ENCODE data around the gene ARHGAP25.

Gene ARHGAP25

DNA sequence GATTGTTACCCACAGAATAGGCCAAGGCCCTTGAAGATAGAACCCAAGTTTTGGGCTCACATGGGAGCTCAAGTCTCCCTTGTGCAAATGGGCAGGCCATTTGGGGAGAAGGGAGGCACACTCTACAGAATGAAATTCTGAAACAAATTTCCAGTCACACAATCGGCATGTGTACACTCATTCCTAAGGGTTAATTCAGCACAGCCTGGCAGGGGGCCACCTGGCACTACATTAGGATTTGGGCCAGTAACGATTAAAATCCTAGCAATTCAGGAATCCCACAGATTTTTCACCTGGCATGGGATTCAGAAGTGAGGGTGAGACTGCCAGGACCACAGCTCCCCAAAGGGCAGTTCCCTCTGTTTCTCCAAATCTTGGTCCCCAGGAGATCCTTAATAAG is 90.2 kb downstream of the ARHGAP25 start:
- TF ChIP-seq ZNF274 (IDR thresholded peaks at IDR 0.05; ENCODE audit: low read depth, low read length) = no peak
- H3K4me3 ChIP-seq (ENCODE audit: low read length) = no peak overlapping the region

DNA sequence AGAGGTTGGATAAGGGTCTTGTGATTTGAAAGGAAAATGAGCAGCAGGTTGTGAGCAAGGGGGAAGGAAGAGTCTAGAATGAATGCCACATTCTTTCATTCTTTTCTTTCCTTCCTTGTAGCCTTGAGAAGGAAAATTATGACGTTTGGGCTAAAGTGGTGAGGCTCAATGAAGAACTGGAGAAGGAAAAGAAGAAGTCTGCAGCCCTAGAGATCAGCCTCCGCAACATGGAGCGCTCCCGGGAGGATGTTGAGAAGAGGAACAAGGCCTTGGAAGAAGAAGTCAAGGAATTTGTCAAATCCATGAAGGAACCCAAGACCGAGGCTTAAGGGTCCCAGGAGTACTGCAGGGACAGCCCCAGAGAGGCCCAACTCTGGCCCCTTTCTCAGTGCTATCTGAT is 91.3 kb downstream of the ARHGAP25 start:
- no peak overlapping the region for H3K4me3 ChIP-seq (ENCODE audit: low read length)
- TF ChIP-seq ZNF274 (IDR thresholded peaks at IDR 0.05; ENCODE audit: low read depth, low read length) = no peak

GRCh38 chr2:68827666-68828065 is 93.1 kb downstream of the ARHGAP25 start:
- no peak overlapping the region for H3K4me3 ChIP-seq (ENCODE audit: low read length)
- TF ChIP-seq ZNF274 (IDR thresholded peaks at IDR 0.05; ENCODE audit: low read depth, low read length) = no peak

DNA sequence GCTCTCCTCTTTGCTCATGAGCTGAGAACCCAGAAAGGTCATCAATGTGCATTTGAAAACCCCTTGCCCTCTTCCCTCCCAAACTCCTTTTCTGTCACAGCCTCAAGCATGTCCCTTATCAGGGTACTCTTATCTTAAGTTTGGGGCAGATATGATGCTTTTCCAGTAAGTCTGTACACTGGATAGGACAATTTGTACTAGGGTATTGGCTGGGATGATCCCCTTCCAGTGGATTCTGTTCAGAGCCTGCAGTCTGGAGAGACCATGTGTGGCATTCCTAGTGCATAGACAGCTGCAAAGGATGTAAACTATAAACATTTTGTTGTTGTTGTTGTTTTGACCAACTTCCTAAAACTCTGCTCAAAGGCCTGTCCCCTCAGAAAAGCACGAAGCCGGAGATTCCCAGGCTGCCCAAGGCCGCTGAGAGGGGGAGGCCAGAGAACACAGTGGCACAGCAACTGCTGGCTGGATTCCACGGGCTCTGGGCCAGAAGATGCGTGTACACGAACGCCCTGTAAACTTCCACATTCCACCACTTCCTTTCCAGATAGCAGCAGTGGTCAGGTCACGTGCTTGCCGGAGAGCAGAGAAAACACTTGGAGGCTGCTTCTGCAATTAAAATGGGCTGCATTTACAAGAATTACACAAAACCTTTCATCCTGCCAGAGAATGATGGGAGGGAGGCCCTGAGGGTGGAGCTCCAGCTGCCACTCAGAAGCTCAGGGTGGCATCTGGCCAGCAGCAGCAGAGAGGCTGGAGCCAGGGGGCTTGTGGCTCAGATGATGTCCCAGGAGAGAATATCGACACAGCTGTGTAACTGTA is 94.5 kb downstream of the ARHGAP25 start:
- H3K4me3 ChIP-seq (ENCODE audit: low read length) = no peak overlapping the region

DNA sequence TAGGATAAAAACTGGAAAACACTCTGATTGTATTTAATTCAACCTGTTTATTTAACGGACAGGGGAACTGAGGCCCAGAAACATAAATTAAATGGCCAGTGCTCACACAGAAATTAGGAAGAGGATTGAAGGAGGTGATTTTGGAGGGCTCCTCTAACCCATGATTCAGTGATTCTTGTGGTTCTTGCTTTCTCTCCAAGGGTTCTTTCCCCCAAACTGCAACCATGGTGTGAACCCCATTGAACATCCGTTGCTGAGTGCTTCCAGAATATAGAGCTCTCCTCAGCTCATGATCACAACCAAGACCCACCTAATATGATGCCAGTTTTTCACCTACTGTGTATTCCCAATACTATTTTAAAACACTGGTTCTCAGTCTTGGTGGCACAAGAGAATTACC is 95.1 kb downstream of the ARHGAP25 start:
- no peak overlapping the region for H3K4me3 ChIP-seq (ENCODE audit: low read length)
- TF ChIP-seq ZNF274 (IDR thresholded peaks at IDR 0.05; ENCODE audit: low read depth, low read length) = no peak

More for the DNA sequence above, 94.5 kb downstream of the ARHGAP25 start:
- TF ChIP-seq ZNF274 (IDR thresholded peaks at IDR 0.05; ENCODE audit: low read depth, low read length) = no peak

DNA sequence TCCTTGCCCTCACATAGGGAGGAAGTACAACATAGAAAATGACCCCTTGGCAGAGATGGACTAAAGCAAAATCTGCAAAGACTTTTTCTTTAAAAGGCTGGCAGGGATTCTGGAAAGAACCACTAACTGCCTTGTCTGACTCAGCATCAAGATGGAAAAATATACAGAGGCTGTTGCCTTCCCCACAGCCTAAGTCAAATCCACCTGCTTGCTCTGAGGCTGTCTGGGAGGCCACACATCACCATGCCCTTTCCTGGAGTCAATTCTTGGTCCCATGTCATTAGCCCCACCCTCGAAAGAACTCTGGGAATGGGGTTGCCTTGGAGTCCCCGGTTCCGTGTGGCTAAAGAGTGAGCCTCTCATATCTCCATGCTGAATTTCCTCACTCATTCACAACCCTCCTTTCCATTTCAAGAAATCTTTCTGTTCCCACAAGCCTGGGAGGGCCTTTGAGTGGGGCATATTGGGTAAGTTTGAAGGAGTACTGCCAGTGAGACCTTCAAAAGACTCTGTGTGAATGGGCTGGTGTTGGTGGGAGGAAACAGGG is 97.1 kb downstream of the ARHGAP25 start:
- TF ChIP-seq ZNF274 (IDR thresholded peaks at IDR 0.05; ENCODE audit: low read depth, low read length) = no peak
- no peak overlapping the region for H3K4me3 ChIP-seq (ENCODE audit: low read length)

GRCh38 chr2:68832233-68832869 is 97.7 kb downstream of the ARHGAP25 start:
- no peak overlapping the region for H3K4me3 ChIP-seq (ENCODE audit: low read length)
- no peak for TF ChIP-seq ZNF274 (IDR thresholded peaks at IDR 0.05; ENCODE audit: low read depth, low read length)

GRCh38 chr2:68833162-68833561 is 98.6 kb downstream of the ARHGAP25 start:
- H3K4me3 ChIP-seq (ENCODE audit: low read length) = no peak overlapping the region
- no peak for TF ChIP-seq ZNF274 (IDR thresholded peaks at IDR 0.05; ENCODE audit: low read depth, low read length)

DNA sequence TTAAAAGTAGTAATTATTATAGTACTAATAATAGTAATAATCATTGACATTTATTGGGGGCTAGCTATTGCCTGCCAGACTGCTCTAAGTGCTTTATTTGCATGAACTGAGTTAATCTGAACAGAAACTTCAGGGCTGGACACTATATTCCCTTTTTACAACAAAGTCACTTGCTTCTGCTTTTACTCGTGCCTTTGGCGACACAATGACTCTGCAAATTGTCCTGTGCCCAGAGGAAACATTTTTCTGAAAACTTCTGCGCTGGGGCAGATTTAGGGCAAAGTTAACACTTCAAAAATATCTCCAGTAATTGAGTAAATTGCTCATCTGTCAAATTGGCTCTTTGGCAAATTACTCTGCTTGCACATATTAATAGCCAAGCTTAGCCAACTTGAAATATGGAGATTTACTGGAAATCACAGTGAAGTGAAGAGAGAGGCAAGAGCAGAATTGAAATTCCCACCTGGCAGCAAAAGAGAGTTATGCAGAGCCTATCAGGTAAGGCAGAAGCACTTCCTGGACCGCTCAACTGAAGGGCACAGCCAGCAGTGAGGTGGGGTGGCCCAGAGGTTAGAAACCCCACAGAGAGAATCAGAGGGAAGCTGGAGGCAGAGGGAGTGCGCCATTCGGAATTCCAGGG is 100.2 kb downstream of the ARHGAP25 start:
- no peak for TF ChIP-seq ZNF274 (IDR thresholded peaks at IDR 0.05; ENCODE audit: low read depth, low read length)
- H3K4me3 ChIP-seq (ENCODE audit: low read length) = no peak overlapping the region

- TF ChIP-seq ZNF274 (IDR thresholded peaks at IDR 0.05; ENCODE audit: low read depth, low read length) = no peak
These were observed 101.0 kb downstream of the ARHGAP25 start for GRCh38 chr2:68835621-68836020.

DNA sequence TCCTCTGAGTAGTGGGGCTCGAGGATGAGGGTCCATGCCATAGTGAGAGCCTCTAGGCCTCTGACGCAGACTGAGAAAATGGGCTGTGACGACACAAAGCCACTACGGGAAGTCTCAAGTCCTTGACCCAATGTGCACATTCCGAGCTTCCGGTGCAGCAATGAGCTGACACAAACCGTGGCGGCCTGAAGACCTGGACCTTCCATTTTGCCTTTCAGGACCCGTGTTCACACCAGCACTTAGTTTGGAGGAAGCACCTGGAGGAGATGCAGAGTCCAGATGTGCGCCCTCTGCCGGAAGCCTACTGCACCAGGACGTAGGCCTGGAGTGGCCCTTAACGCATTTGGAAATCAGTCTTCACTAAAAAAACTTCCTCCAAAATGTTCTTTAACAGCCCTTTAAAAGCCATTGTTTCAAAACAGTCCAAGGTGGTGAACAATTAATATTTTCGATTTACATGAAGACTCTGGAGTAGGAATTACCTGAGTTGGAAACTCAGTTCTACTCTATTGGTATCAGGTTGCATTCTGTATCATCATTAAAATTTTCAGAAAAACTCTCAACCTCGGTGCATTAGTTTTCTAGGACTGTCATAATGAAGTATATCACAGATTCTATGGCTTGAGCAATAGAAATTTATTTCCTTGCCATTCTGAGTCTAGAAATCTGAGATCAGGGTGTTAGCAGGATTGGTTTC is 102.7 kb downstream of the ARHGAP25 start:
- no peak overlapping the region for H3K4me3 ChIP-seq (ENCODE audit: low read length)
- no peak for TF ChIP-seq ZNF274 (IDR thresholded peaks at IDR 0.05; ENCODE audit: low read depth, low read length)

More at GRCh38 chr2:68835621-68836020, 101.0 kb downstream of the ARHGAP25 start:
- no peak overlapping the region for H3K4me3 ChIP-seq (ENCODE audit: low read length)

- H3K4me3 ChIP-seq (ENCODE audit: low read length) = no peak overlapping the region
- no peak for TF ChIP-seq ZNF274 (IDR thresholded peaks at IDR 0.05; ENCODE audit: low read depth, low read length)
These were observed 103.3 kb downstream of the ARHGAP25 start for GRCh38 chr2:68837861-68838341.

DNA sequence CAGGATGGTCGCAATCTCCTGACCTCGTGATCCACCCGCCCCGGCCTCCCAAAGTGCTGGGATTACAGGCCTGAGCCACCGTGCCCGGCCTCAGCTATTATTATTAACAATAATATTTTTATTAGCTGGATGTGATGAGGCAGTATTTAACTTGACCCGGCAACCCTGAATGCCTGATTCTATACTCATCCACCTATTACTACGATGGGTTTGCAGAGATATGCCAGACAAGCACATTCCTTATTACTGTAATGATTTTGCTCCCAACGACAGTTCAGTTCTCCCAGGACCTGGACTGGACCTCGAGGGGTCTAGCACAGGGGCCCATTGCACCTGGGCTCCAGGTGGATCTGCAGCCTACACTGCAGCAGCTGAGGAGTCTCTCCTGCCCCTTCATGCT is 104.0 kb downstream of the ARHGAP25 start:
- TF ChIP-seq ZNF274 (IDR thresholded peaks at IDR 0.05; ENCODE audit: low read depth, low read length) = no peak
- H3K4me3 ChIP-seq (ENCODE audit: low read length) = no peak overlapping the region

All from GM08714 (cell line).